ENCODE data around the gene AKAP13. TPM values are rescaled to one million over a fixed set of nuclear protein-coding genes. Genes with fewer than 3 reads are reported as not detected.

AKAP13 gene
- total RNA-seq, 4 donors from 2014 or later: 57.3 to 178 (median 81.5) TPM

- H3K4me1 ChIP-seq: peaks cover 23 to 82% (median 53%) of the 10 kb centered on the region in 3 donors
- no peak for DNase-seq
- H3K27ac ChIP-seq: peak overlapping the region; percentile 27 to 61 (median 56)
- H3K4me3 ChIP-seq: no peak overlapping the region
- intact Hi-C loops (cut with DNase I): no loop called here
- 51 to 59% methylated on average over 7 of the region's 7 CpGs for WGBS, 2 donors
- TF ChIP-seq POLR2A (IDR thresholded peaks at IDR 0.05): no peak
- TF ChIP-seq, protein P1, sequence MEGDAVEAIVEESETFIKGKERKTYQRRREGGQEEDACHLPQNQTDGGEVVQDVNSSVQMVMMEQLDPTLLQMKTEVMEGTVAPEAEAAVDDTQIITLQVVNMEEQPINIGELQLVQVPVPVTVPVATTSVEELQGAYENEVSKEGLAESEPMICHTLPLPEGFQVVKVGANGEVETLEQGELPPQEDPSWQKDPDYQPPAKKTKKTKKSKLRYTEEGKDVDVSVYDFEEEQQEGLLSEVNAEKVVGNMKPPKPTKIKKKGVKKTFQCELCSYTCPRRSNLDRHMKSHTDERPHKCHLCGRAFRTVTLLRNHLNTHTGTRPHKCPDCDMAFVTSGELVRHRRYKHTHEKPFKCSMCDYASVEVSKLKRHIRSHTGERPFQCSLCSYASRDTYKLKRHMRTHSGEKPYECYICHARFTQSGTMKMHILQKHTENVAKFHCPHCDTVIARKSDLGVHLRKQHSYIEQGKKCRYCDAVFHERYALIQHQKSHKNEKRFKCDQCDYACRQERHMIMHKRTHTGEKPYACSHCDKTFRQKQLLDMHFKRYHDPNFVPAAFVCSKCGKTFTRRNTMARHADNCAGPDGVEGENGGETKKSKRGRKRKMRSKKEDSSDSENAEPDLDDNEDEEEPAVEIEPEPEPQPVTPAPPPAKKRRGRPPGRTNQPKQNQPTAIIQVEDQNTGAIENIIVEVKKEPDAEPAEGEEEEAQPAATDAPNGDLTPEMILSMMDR (IDR thresholded peaks at IDR 0.05): no peak
- H3K27me3 ChIP-seq: no peaks in the 10 kb centered on the region
- no peaks in the 10 kb centered on the region for H3K9me3 ChIP-seq
- no peaks in the 10 kb centered on the region for H3K36me3 ChIP-seq
Measured at GRCh38 chr15:85404918-85405866, 24.8 kb downstream of the AKAP13 start.

- H3K4me3 ChIP-seq: no peak overlapping the region
- intact Hi-C loops (cut with DNase I): no loop called here
- peak overlapping the region in 3 of 4 donors; percentile 69 to 81 (median 80) for H3K27ac ChIP-seq
- no peaks in the 10 kb centered on the region for H3K27me3 ChIP-seq
- peaks cover 23 to 79% (median 51%) of the 10 kb centered on the region in 3 donors for H3K4me1 ChIP-seq
- no peak for TF ChIP-seq POLR2A (IDR thresholded peaks at IDR 0.05)
- TF ChIP-seq, protein P1 (IDR thresholded peaks at IDR 0.05): no peak
- no peak for DNase-seq
- H3K36me3 ChIP-seq: no peaks in the 10 kb centered on the region
- no peaks in the 10 kb centered on the region for H3K9me3 ChIP-seq
- WGBS, 2 donors: 87 to 88% methylated on average over 4 of the region's 4 CpGs
Measured at GRCh38 chr15:85406916-85407315, 26.5 kb downstream of the AKAP13 start.

DNA sequence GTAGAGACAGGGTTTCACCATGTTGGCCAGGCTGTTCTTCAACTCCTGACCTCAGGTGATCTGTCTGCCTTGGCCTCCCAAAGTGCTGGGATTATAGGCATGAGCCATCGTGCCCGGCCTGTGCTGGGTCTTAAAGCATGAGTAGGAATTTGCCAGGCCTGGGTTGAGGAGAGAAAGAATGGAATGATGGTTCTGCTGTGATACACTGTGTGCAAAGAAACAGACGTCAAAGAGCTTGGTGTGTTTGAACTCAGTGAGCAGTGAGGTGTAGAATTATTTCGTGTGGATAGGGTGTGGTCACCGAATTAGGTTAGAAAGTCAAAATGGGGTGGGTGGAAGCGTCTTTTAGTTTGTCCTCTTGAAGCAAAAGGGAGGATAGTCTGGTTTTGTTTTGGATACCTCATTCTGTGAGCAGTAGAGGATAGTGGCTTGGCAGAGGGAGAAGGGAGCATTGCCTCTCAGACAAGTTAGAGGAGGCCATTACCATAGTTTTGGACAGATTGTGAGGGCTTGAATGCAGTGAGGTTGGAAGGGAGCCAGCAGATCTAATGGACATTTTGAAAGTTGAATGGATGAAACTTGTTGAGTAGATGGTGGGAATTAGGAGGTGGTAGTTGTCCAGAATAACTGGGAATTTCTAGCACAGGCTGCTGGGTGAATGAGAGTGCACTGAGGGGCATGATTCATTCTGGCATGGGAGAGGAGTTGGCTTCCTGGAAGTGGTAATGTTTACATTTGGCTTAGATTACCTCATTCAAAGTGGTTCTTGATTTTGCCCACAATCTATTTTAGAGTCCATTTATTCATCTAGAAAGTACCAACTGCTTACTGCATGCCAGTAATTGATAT is 27.2 kb downstream of the AKAP13 start:
- no peak for DNase-seq
- WGBS, 2 donors: 70 to 79% methylated on average over 5 to 6 of the region's 6 CpGs
- Histone ChIP-seq H3K27me3 (no peaks in the 10 kb centered on the region), H3K4me3 (no peak overlapping the region), H3K36me3 (no peaks in the 10 kb centered on the region), H3K27ac (peak overlapping the region; percentile 69 to 81 (median 78)), H3K9me3 (no peaks in the 10 kb centered on the region), H3K4me1 (peaks cover 23 to 79% (median 46%) of the 10 kb centered on the region in 3 donors)
- intact Hi-C loops (cut with DNase I): no loop called here
- TF ChIP-seq, protein P1 (IDR thresholded peaks at IDR 0.05): no peak
- no peak for TF ChIP-seq POLR2A (IDR thresholded peaks at IDR 0.05)

- Histone ChIP-seq H3K4me1 (peaks cover 27 to 79% (median 46%) of the 10 kb centered on the region in 3 donors), H3K4me3 (no peak overlapping the region), H3K9me3 (no peaks in the 10 kb centered on the region), H3K27ac (peak overlapping the region; percentile 69 to 81 (median 78)), H3K27me3 (no peaks in the 10 kb centered on the region), H3K36me3 (no peaks in the 10 kb centered on the region)
- TF ChIP-seq, protein P1 (IDR thresholded peaks at IDR 0.05): no peak
- no peak for TF ChIP-seq POLR2A (IDR thresholded peaks at IDR 0.05)
- DNase-seq: no peak
- 43 to 71% methylated on average over 6 of the region's 6 CpGs for WGBS, 2 donors
- intact Hi-C loops (cut with DNase I): no loop called here
Measured at GRCh38 chr15:85408270-85408746, 27.9 kb downstream of the AKAP13 start.

Measured in esophagus squamous epithelium (tissue), 5 donors.